ENCODE results near the gene PKD2. TPM values are rescaled to one million over a fixed set of nuclear protein-coding genes. Genes with fewer than 3 reads are reported as not detected.

PKD2 gene
- 11.3 TPM for polyA plus RNA-seq (2012; ENCODE audit: insufficient read depth, insufficient read length)

GRCh38 chr4:88007304-88008121, at the start of gene PKD2:
Gene PKD2, plus strand, starts transcription at chr4:88007635. Its CDS starts 99 bp downstream, at chr4:88007734.
- peak within 1 kb of the TSS; percentile 67 for H3K4me3 ChIP-seq (ENCODE audit: low read length)
- DNase-seq (ENCODE audit: low read depth, low spot score) = peak; percentile 35

GRCh38 chr4:87961993-87962392, 45.4 kb upstream of the PKD2 start:
- no peak for DNase-seq (ENCODE audit: low read depth, low spot score)
- H3K4me3 ChIP-seq (ENCODE audit: low read length) = no peak overlapping the region

DNA sequence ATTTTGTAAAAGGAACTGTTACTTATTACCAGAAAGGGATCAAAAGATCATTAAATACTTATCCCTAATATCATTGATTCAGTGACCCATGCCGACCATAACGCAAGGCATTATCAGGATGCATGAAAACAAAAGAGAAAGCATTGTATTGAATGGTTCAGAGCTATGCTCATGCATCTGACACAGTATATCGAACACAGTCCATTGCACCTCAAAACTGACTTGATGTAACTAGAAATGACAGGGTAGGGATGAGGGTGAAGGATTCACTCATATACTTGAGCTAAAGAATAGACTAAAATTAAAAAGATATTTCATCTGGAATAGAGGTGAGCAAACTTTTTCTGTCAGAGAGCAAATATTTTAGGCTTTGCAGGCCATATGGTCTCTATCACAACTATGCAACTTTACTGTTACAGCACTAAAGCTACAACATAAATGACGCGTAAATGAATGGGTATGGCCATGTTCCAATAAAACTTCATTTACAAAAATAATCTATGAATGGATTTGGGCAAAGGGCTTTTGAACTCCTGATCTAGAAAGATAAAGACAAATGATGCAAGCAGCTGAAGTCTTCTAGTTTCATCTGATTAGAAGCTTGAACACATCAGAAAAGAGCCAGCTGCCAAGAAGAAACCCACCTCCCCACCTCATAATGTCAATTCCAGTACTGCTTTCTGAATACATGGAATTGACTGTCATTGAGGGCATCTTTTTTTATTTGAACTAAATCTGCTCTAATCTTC, 44.9 kb upstream of the PKD2 start:
- H3K4me3 ChIP-seq (ENCODE audit: low read length) = no peak overlapping the region
- DNase-seq (ENCODE audit: low read depth, low spot score) = no peak

- no peak for DNase-seq (ENCODE audit: low read depth, low spot score)
- H3K4me3 ChIP-seq (ENCODE audit: low read length) = no peak overlapping the region
These were observed 41.9 kb upstream of the PKD2 start for GRCh38 chr4:87965501-87965975.

- DNase-seq (ENCODE audit: low read depth, low spot score) = no peak
- no peak overlapping the region for H3K4me3 ChIP-seq (ENCODE audit: low read length)
These were observed 41.3 kb upstream of the PKD2 start for GRCh38 chr4:87966095-87966496.

GRCh38 chr4:87967193-87967592, 40.2 kb upstream of the PKD2 start:
- no peak overlapping the region for H3K4me3 ChIP-seq (ENCODE audit: low read length)
- no peak for DNase-seq (ENCODE audit: low read depth, low spot score)

GRCh38 chr4:87970121-87970520, 37.3 kb upstream of the PKD2 start:
- DNase-seq (ENCODE audit: low read depth, low spot score) = no peak
- no peak overlapping the region for H3K4me3 ChIP-seq (ENCODE audit: low read length)

DNA sequence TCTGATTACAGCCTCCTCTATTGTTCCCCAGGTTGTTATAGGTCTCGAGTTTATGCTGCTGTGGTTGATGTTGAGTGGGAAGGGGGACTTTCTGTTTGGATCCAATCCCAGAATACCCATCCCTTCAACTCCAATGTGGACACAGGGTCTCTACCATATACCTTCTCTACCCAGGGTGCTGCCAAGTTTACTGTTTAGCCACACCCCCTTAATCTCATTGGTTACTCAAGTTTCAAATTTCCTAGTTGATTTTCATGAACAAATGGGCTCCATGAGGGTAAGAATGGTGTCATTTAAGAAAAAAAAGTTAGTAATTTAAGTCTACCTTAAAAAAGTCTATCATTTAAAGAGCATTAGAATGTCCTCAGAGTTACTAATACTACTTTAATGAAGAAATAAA, 35.6 kb upstream of the PKD2 start:
- no peak for DNase-seq (ENCODE audit: low read depth, low spot score)
- H3K4me3 ChIP-seq (ENCODE audit: low read length) = no peak overlapping the region

GRCh38 chr4:87973283-87974169, 33.9 kb upstream of the PKD2 start:
- no peak overlapping the region for H3K4me3 ChIP-seq (ENCODE audit: low read length)
- peak; percentile 16 for DNase-seq (ENCODE audit: low read depth, low spot score)

DNA sequence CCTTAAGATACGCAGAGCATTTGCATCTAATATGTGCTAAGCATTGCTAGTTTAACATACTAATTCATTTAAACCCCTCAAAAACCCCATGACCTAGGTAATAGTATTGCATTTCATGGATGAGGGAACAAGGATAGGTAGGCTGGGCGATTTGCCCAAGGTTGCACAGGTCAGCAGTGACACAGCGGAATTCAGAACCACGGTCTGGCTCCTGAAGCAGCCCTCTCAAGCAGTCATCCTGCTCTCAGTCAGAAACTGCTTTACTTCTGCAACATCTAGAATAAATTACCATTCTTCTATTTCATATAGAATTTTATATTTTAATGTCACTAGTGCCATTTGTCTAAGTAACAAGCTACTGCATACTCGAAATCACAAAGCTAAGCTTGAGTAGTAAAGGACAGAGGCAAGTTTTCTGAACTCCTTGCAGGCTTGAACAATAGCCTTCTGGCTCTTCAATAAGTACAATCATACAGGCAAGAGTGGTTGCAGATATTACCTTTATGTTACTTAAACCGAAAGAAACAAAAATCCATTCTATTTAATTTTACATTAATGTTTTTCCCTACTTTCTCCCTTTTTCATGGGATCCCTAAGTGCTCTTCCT, 32.5 kb upstream of the PKD2 start:
- no peak overlapping the region for H3K4me3 ChIP-seq (ENCODE audit: low read length)
- no peak for DNase-seq (ENCODE audit: low read depth, low spot score)

GRCh38 chr4:87975466-87975865, 32.0 kb upstream of the PKD2 start, which contains the start of gene SPP1:
Gene SPP1, plus strand, starts transcription at chr4:87975714. Its CDS starts 1,182 bp downstream, at chr4:87976896.
- peak; percentile 65 for DNase-seq (ENCODE audit: low read depth, low spot score)
- no peak within 1 kb of the TSS for H3K4me3 ChIP-seq (ENCODE audit: low read length)

DNA sequence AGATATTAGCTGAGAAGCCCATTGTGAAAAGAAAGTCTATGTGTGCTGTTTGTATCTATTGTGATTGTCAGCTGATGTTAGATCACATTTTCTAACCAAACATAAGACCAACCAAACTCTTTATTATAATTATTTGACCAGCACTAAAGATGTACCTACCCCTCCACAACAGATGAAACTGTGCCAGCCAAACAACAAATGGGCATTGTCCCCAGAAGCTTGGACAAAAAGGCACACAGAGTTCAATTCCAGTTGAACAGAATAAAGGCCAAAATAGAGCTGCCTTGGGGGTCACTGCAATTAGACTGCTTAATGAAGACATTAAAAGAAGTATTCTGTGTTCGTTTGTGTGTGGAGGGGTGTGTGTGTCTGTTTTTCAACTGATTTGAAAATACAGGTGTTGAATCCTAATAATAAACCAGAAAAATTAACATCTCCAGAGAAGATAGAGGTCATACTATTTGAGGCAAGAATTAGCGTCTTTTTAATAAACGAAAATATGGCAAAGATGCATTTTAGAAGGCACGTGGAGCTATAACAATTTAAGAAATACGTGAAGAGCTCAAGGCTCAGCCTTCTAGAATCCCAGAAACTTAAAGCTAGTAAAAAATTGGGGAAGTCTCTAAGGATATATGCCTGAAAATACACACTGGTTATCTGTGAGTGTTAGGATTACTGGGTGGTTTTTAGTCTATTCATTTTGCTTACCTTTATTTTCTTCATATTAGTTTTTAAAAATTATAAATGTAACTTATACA, 29.7 kb upstream of the PKD2 start:
- DNase-seq (ENCODE audit: low read depth, low spot score) = no peak
- no peak overlapping the region for H3K4me3 ChIP-seq (ENCODE audit: low read length)

DNA sequence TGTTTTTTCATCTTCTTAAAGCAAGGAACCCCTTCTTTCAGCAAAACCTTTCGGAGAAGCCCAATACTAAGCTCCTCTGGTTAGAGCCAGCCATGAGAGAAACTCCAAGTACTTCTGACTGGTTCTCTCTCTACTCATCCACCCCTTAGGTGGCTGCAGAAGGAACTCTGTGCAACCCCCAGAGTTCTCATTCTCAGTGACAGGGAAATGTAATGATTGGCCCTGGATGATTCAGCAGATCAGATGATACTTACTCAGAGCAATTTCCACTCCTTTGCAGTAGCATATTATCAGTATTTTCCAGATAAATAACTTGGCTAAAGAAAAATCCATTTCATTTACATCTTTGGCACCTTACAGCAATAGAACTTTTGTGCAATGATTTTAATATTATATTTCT, 28.8 kb upstream of the PKD2 start:
- no peak for DNase-seq (ENCODE audit: low read depth, low spot score)
- no peak overlapping the region for H3K4me3 ChIP-seq (ENCODE audit: low read length)

DNA sequence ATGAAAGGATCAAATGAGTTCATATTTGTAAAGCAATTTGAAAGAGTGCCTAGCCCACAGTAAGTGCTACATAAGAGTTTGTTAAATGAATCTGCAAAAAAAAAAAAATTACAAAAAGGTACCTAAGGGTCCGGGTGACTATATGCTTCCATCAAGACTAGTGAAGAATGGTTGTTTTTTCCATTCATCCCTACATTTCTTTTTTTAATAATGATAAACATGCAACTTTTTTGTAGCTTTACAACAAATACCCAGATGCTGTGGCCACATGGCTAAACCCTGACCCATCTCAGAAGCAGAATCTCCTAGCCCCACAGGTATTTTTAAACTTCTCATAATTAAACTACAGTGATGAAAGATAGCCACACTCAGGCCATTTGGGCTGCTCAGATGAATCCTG, 27.6 kb upstream of the PKD2 start:
- no peak for DNase-seq (ENCODE audit: low read depth, low spot score)
- no peak overlapping the region for H3K4me3 ChIP-seq (ENCODE audit: low read length)

- H3K4me3 ChIP-seq (ENCODE audit: low read length) = no peak overlapping the region
- DNase-seq (ENCODE audit: low read depth, low spot score) = no peak
These were observed 25.9 kb upstream of the PKD2 start for GRCh38 chr4:87981486-87981885.

DNA sequence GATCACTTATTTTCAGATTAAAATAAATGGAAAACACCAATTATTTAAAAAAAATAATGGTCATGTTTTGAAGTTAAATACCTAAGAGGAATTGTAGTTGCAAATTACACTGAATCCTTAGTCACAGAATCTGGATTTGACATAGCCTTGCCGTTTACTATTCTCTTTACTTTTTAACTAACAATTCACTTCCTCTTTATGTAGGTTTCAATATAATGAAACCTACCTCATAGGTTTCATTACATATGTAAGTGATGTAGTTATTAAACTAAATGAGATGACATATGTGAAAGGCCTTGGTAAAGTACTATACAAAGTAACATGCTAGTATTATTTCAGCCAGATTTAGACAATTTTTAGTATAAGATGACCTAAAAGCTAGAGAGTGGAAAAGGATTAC, 25.4 kb upstream of the PKD2 start:
- no peak for DNase-seq (ENCODE audit: low read depth, low spot score)
- no peak overlapping the region for H3K4me3 ChIP-seq (ENCODE audit: low read length)

DNA sequence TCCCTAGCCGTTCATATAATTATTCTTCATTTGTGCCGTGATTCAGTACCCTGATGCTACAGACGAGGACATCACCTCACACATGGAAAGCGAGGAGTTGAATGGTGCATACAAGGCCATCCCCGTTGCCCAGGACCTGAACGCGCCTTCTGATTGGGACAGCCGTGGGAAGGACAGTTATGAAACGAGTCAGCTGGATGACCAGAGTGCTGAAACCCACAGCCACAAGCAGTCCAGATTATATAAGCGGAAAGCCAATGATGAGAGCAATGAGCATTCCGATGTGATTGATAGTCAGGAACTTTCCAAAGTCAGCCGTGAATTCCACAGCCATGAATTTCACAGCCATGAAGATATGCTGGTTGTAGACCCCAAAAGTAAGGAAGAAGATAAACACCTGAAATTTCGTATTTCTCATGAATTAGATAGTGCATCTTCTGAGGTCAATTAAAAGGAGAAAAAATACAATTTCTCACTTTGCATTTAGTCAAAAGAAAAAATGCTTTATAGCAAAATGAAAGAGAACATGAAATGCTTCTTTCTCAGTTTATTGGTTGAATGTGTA, 24.9 kb upstream of the PKD2 start:
- no peak overlapping the region for H3K4me3 ChIP-seq (ENCODE audit: low read length)
- no peak for DNase-seq (ENCODE audit: low read depth, low spot score)

GRCh38 chr4:87983996-87984395, 23.4 kb upstream of the PKD2 start:
- H3K4me3 ChIP-seq (ENCODE audit: low read length) = no peak overlapping the region
- no peak for DNase-seq (ENCODE audit: low read depth, low spot score)

All from Jurkat, Clone E6-1 (cell line).